Vagina (tissue), 2 donors: ENCODE measurements around the gene PODXL2. TPM values are rescaled to one million over a fixed set of nuclear protein-coding genes. Genes with fewer than 3 reads are reported as not detected.

Experiments used
- DNase-seq, 2 donors: peaks; one replicate each; pipeline ENCODE4 v3.0.0-alpha.2; 2017; ENCODE audit errors: extremely low spot score in 2 of 2
- H3K27ac ChIP-seq: fragments of 200-600 bp; sonication (generic); one replicate; pipeline ENCODE4 v1.5.1; 2019
- H3K27me3 ChIP-seq: fragments of 200-600 bp; sonication (generic); one replicate; pipeline ENCODE4 v1.5.1; 2019
- H3K36me3 ChIP-seq, 2 donors: fragments of 200-600 bp; sonication (generic); one replicate each; pipeline ENCODE4 v1.5.1; 2017 to 2019
- H3K4me1 ChIP-seq: fragments of 200-600 bp; sonication (generic); one replicate; pipeline ENCODE4 v1.5.1; 2019
- H3K4me3 ChIP-seq, 2 donors: fragments of 200-600 bp; sonication (generic); 1 replicate in 1 of 2; 2 replicates in 1 of 2; pipeline ENCODE4 v1.5.1; 2016 to 2019
- H3K9me3 ChIP-seq: fragments of 200-600 bp; sonication (generic); one replicate; pipeline ENCODE4 v1.5.1; 2019
- CTCF ChIP-seq, 3 experiments: fragments of 450-650 bp in 2 of 3; fragments of 200-600 bp in 1 of 3; sonication (generic) in 1 of 3; IDR thresholded peaks; one replicate each; pipeline ENCODE4 v1.5.1; 2017 to 2019; ENCODE audit warnings: antibody characterized with exemption in 3 of 3, mild to moderate bottlenecking in 2 of 3, moderate library complexity in 2 of 3
- POLR2A ChIP-seq, 2 donors: fragments of 450-650 bp; IDR thresholded peaks; one replicate each; pipeline ENCODE4 v1.6.1; 2017; ENCODE audit warnings: antibody characterized with exemption in 2 of 2, mild to moderate bottlenecking in 2 of 2, moderate library complexity in 2 of 2
- POLR2AphosphoS5 ChIP-seq, 2 donors: sonication (generic); formaldehyde crosslinking; IDR thresholded peaks; one replicate each; pipeline ENCODE4 v1.9.0; 2017; ENCODE audit warnings: antibody characterized with exemption in 2 of 2, mild to moderate bottlenecking in 2 of 2, low read depth in 1 of 2; ENCODE audit not compliant: insufficient read depth in 1 of 2
- intact Hi-C: fragments of 100-400 bp; cut with DNase I; formaldehyde crosslinking; loops from one replicate; pipeline ENCODE4 v1.15.1; 2023
- total RNA-seq: library from RNA; depleted of rRNA; stranded (reverse); fragments of >200 nt; gene quantifications from one replicate; pipeline ENCODE4 v1.2.3, GENCODE V29; 2016

Gene PODXL2
- total RNA-seq, 1 donor from 2014 or later, result 2.9 TPM

GRCh38 chr3:127674101-127674721, 45.2 kb downstream of the PODXL2 start:
- intact Hi-C loops, result no loop called here
- no peak for DNase-seq
- Histone ChIP-seq H3K36me3 (peaks cover 0 to 10% of the 10 kb centered on the region in 2 donors), H3K27me3 (no peaks in the 10 kb centered on the region), H3K9me3 (no peaks in the 10 kb centered on the region), H3K4me1 (peaks cover 43% of the 10 kb centered on the region), H3K4me3 (peak overlapping the region; percentile 63 to 91), H3K27ac (peak overlapping the region; percentile 76)
- TF ChIP-seq POLR2A (IDR thresholded peaks at IDR 0.05) (no peak), POLR2AphosphoS5 (IDR thresholded peaks at IDR 0.05; ENCODE audit: insufficient read depth in 1 of 2, low read depth in 1 of 2) (no peak), CTCF (IDR thresholded peaks at IDR 0.05) (no peak)

GRCh38 chr3:127674790-127675189, 45.8 kb downstream of the PODXL2 start:
- no peak for DNase-seq
- no peak for TF ChIP-seq POLR2A (IDR thresholded peaks at IDR 0.05)
- no peak for TF ChIP-seq POLR2AphosphoS5 (IDR thresholded peaks at IDR 0.05; ENCODE audit: insufficient read depth in 1 of 2, low read depth in 1 of 2)
- no peak for TF ChIP-seq CTCF (IDR thresholded peaks at IDR 0.05)
- peaks cover 43% of the 10 kb centered on the region for H3K4me1 ChIP-seq
- intact Hi-C loops, result no loop called here
- no peaks in the 10 kb centered on the region for H3K27me3 ChIP-seq
- no peak overlapping the region for H3K4me3 ChIP-seq
- H3K27ac ChIP-seq, result no peak overlapping the region
- H3K36me3 ChIP-seq, result peaks cover 0 to 10% of the 10 kb centered on the region in 2 donors
- H3K9me3 ChIP-seq, result no peaks in the 10 kb centered on the region

- peaks cover 0 to 10% of the 10 kb centered on the region in 2 donors for H3K36me3 ChIP-seq
- no peaks in the 10 kb centered on the region for H3K9me3 ChIP-seq
- H3K27ac ChIP-seq, result no peak overlapping the region
- no peak overlapping the region for H3K4me3 ChIP-seq
- peaks cover 43% of the 10 kb centered on the region for H3K4me1 ChIP-seq
- no peaks in the 10 kb centered on the region for H3K27me3 ChIP-seq
- no peak for TF ChIP-seq CTCF (IDR thresholded peaks at IDR 0.05)
- TF ChIP-seq POLR2A (IDR thresholded peaks at IDR 0.05), result no peak
- TF ChIP-seq POLR2AphosphoS5 (IDR thresholded peaks at IDR 0.05; ENCODE audit: insufficient read depth in 1 of 2, low read depth in 1 of 2), result no peak
- intact Hi-C loops, result no loop called here
- DNase-seq, result no peak
These were observed 46.8 kb downstream of the PODXL2 start for GRCh38 chr3:127675651-127676391.

- Histone ChIP-seq H3K4me1 (peaks cover 39% of the 10 kb centered on the region), H3K9me3 (no peaks in the 10 kb centered on the region), H3K36me3 (peaks cover 0 to 10% of the 10 kb centered on the region in 2 donors), H3K27me3 (no peaks in the 10 kb centered on the region), H3K27ac (no peak overlapping the region), H3K4me3 (no peak overlapping the region)
- DNase-seq, result no peak
- intact Hi-C loops, result no loop called here
- TF ChIP-seq CTCF (IDR thresholded peaks at IDR 0.05) (no peak), POLR2A (IDR thresholded peaks at IDR 0.05) (no peak), POLR2AphosphoS5 (IDR thresholded peaks at IDR 0.05; ENCODE audit: insufficient read depth in 1 of 2, low read depth in 1 of 2) (no peak)
These were observed 47.5 kb downstream of the PODXL2 start for GRCh38 chr3:127676456-127676855.

- Histone ChIP-seq H3K36me3 (peaks cover 0 to 10% of the 10 kb centered on the region in 2 donors), H3K4me1 (peaks cover 35% of the 10 kb centered on the region), H3K27ac (no peak overlapping the region), H3K27me3 (no peaks in the 10 kb centered on the region), H3K4me3 (no peak overlapping the region), H3K9me3 (no peaks in the 10 kb centered on the region)
- intact Hi-C loops, result no loop called here
- TF ChIP-seq POLR2A (IDR thresholded peaks at IDR 0.05) (no peak), CTCF (IDR thresholded peaks at IDR 0.05) (no peak), POLR2AphosphoS5 (IDR thresholded peaks at IDR 0.05; ENCODE audit: insufficient read depth in 1 of 2, low read depth in 1 of 2) (no peak)
- DNase-seq, result no peak
These were observed 48.0 kb downstream of the PODXL2 start for GRCh38 chr3:127676921-127677351.
